ENCODE measurements around the gene CLEC4A.
"Not testable (repeated sequence)": the region's sequence is repeated elsewhere in the genome, so short reads cannot be mapped to it uniquely, and the experiment has no call there.

CLEC4A gene

GRCh38 chr12:8134398-8134930 lies 11.0 kb downstream of the CLEC4A start:
- not testable (repeated sequence) for DNase-seq

GRCh38 chr12:8141647-8142046 lies 18.2 kb downstream of the CLEC4A start:
- not testable (repeated sequence) for DNase-seq

DNA sequence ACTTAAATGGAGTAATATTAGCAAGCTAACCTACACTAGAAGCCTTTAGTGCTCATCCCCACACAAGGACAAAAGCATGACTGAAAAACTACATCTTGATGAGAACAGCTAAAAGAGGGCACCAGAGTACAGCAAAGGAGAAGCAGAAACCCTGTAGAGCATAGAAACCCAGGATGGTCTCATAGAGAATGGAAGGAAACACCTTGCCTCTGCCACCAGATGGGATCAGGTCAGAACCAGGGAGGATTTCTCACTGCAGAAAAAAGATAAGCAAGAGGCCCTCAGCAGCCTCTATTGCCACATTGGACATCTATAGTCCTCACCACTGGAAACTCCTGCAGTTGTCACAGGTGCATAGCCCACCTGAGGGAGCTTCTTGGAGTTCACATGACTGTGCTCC lies 19.8 kb downstream of the CLEC4A start:
- no peak for DNase-seq

GRCh38 chr12:8145754-8146441 lies 22.5 kb downstream of the CLEC4A start:
- no peak for DNase-seq

DNA sequence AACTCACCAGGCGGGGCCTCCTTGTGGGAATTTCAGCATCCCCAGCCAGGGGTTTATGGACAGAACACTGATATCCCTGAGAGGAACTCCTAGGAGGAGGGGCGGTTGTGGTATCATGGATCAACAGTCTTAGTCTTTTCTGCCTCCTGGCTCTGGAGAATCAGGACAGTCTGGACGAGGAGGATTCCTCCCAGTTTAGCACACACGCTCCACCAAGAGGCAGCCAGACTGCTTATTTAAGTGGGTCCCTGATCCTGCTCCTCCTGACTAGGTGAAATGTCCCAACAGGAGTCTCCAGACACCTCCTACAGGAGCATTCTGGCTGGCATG lies 23.0 kb downstream of the CLEC4A start:
- DNase-seq = no peak

- no peak for DNase-seq
Observed at GRCh38 chr12:8154526-8154925, 31.1 kb downstream of the CLEC4A start.

DNA sequence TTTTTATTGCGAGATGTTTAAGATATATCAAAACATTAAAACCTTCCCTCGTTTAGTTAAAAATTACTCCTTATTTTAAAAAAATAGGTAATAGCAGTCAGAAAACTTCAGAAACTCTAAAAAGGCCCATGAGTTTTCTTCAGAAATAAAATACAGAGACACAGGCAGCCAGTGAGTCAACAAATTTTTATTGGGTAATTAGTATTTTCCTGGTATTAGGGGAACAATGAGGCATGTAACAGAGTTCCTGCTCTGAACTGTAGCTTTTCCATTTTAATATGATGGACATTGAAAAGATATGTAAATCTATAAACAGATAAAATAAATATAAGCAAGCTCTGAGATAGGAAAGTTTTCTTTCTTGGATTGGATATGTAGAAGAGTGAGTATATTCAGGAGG lies 33.0 kb downstream of the CLEC4A start:
- DNase-seq = peak in 1 of 2 experiments; percentile 24

DNA sequence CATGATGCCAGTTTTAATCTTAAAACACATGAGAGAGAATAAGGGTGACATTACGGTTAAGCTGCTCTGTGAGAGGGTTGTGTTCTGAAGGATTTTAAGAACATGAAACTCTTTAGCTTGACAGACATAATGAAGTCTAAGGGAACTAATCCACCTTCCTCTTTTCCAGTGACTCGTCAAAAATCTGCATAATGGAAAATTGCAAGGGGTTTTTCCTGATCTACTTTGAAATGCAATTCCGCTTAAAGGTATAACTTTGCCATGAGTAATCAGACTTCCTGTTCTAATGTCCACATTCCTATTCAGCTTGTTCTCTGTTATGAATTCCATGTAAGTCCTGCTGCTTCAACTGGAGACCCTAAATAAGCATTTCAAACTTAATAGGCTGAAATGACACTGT lies 33.4 kb downstream of the CLEC4A start, which contains the start of gene ZNF705A:
TSS of gene ZNF705A (plus strand) at position 171 of the 400 bp plus-strand sequence. CDS start 15,611 bp downstream, outside the sequence.
- peak; percentile 78 to 80 for DNase-seq

DNA sequence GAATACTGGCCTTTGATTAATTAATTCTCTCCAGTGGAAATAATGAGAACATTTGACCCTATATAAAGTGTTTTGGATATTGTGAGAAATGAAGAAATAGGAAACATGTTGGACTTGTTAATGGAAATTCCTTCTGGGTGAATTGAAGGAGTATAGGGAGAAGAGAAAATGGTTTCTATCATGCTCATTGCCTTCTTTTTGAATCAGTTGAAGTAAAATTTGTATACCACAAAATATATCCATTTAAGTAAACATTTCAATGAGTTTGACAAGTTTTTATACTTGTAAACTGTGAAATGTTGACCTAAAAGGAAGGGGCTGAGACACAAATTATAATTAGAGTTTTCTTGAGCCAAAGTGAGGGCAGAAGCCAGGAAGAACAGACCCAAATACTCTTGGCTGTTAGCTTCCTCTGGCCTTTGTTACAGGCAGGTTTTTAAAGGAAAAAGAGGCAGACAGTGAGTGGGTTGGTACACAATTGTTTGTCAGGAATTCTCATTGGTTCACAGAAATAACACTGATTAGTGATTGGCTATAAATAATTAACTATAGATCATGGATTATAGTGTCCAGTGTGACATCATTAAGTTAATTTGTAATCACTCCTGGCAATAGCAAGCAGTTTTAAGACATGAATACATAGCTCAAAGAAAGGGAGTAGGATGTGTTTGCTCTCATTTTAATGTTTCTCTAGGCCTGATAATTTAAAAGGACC lies 34.2 kb downstream of the CLEC4A start:
- DNase-seq = no peak

- DNase-seq = not testable (repeated sequence)
Observed at GRCh38 chr12:8172911-8173310, 49.5 kb downstream of the CLEC4A start.

- peak; percentile 22 to 36 for DNase-seq
Observed at GRCh38 chr12:8179989-8180585, 56.7 kb downstream of the CLEC4A start.

DNA sequence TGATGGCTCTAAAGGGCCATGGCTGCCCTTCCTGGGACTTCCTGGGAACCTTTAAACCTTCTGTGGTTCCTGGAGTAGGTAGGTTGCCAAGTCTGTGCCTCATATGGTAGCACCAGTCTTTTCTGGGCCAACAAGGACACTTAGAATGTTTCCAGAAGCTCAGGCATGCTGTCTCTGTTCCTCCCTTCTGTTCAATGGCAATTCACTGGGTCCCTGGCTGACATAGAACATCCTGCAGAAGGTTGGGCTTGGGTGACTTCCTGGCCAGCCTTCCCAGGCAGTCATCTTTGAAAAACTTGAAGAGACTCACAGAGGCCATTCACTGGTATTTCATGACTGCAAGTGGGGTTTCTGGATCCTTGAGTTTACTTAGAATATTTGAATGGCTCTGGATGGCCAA lies 57.9 kb downstream of the CLEC4A start:
- not testable (repeated sequence) for DNase-seq

- DNase-seq = not testable (repeated sequence)
Observed at GRCh38 chr12:8182923-8183322, 59.5 kb downstream of the CLEC4A start.

DNA sequence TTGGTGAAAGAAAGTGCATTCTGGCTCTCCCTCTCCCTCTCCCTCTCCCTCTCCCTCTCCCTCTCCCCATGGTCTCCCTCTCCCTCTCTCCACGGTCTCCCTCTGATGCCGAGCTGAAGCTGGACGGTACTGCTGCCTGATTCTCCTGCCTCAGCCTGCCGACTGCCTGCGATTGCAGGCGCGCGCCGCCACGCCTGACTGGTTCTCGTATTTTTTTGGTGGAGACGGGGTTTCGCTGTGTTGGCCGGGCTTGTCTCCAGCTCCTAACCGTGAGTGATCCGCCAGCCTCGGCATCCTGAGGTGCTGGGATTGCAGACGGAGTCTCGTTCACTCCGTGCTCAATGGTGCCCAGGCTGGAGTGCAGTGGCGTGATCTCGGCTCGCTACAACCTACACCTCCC lies 59.9 kb downstream of the CLEC4A start:
- DNase-seq = not testable (repeated sequence)

- DNase-seq = not testable (repeated sequence)
Observed at GRCh38 chr12:8184206-8184605, 60.8 kb downstream of the CLEC4A start.

DNA sequence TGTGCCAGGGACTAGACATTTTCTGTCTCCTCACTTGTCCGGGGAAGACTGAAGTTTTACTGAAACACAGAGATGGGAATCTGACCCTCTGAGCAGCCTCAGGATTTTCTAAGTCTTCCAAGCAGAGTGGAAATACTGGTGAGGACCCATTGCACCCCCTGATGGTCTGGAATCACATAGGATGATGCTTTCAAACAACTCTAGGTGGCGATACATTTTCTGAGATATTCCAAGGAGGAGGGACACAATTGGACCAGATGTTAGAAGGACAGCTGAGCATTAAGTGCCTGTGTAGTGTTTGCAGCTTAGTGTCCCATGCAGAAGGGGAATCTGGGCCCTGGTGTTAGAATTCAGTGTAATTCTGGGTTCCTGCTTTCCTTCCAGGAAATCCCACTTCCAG lies 64.7 kb downstream of the CLEC4A start:
- peak in 1 of 2 experiments; percentile 0 for DNase-seq
